Trophoblast cell (in vitro differentiated cells and primary cell): ENCODE data around the gene TSPAN33.

Experiments
- DNase-seq, 2 donors: peaks; one replicate each; pipeline ENCODE4 v3.0.0-alpha.2; 2016
- H2AFZ ChIP-seq: 2 replicates; pipeline ENCODE4 v1.6.1; 2013; ENCODE audit warnings: low read length, moderate library complexity, mild to moderate bottlenecking; ENCODE audit not compliant: insufficient read depth, poor library complexity
- H2AK5ac ChIP-seq: 2 replicates; pipeline ENCODE4 v1.6.1; 2013; ENCODE audit warnings: mild to moderate bottlenecking, low read length
- H2BK120ac ChIP-seq: 2 replicates; pipeline ENCODE4 v1.6.1; 2013; ENCODE audit warnings: low read length, mild to moderate bottlenecking, moderate library complexity; ENCODE audit not compliant: insufficient read depth, poor library complexity
- H2BK12ac ChIP-seq: 2 replicates; pipeline ENCODE4 v1.6.1; 2013; ENCODE audit warnings: mild to moderate bottlenecking, low read length, moderate library complexity
- H2BK5ac ChIP-seq: 2 replicates; pipeline ENCODE4 v1.6.1; 2013; ENCODE audit warnings: low read length, low read depth, moderate library complexity, mild to moderate bottlenecking; ENCODE audit not compliant: poor library complexity
- H3K14ac ChIP-seq: 2 replicates; pipeline ENCODE4 v1.6.1; 2013; ENCODE audit warnings: mild to moderate bottlenecking, low read length
- H3K18ac ChIP-seq: 2 replicates; pipeline ENCODE4 v1.6.1; 2013; ENCODE audit warnings: mild to moderate bottlenecking, low read length
- H3K23ac ChIP-seq: 2 replicates; pipeline ENCODE4 v1.6.1; 2013; ENCODE audit warnings: low read length
- H3K27ac ChIP-seq: 2 replicates; pipeline ENCODE4 v1.5.1; 2013; ENCODE audit warnings: low read depth, mild to moderate bottlenecking, inconsistent platforms, low read length, moderate library complexity
- H3K27me3 ChIP-seq: 2 replicates; pipeline ENCODE4 v1.6.1; 2013; ENCODE audit warnings: inconsistent platforms, mild to moderate bottlenecking, low read length, moderate library complexity; ENCODE audit not compliant: insufficient read depth
- H3K36me3 ChIP-seq, 2 experiments: 1 replicate in 1 of 2; 2 replicates in 1 of 2; pipeline ENCODE4 v1.6.1; 2013; ENCODE audit warnings: low read length in 2 of 2, mild to moderate bottlenecking in 2 of 2, moderate library complexity in 1 of 2; ENCODE audit not compliant: insufficient read depth in 2 of 2, control insufficient read depth in 1 of 2
- H3K4ac ChIP-seq: 2 replicates; pipeline ENCODE4 v1.6.1; 2013; ENCODE audit warnings: low read depth, mild to moderate bottlenecking, low read length, moderate library complexity
- H3K4me1 ChIP-seq, 2 experiments: 1 replicate in 1 of 2; 2 replicates in 1 of 2; pipeline ENCODE4 v1.6.1; 2013; ENCODE audit warnings: low read length in 2 of 2, mild to moderate bottlenecking in 2 of 2, moderate library complexity in 1 of 2; ENCODE audit not compliant: insufficient read depth in 2 of 2, control insufficient read depth in 1 of 2
- H3K4me2 ChIP-seq: 2 replicates; pipeline ENCODE4 v1.6.1; 2013; ENCODE audit warnings: inconsistent platforms, mild to moderate bottlenecking, low read length, moderate library complexity
- H3K4me3 ChIP-seq: 2 replicates; pipeline ENCODE4 v1.5.1; 2013; ENCODE audit warnings: mild to moderate bottlenecking, low read depth, low read length, inconsistent platforms
- H3K79me1 ChIP-seq: one replicate; pipeline ENCODE4 v1.6.1; 2013; ENCODE audit warnings: low read length
- H3K79me2 ChIP-seq: 2 replicates; pipeline ENCODE4 v1.6.1; 2013; ENCODE audit warnings: low read length, mild to moderate bottlenecking; ENCODE audit not compliant: control insufficient read depth, insufficient read depth, poor library complexity
- H3K9ac ChIP-seq: 2 replicates; pipeline ENCODE4 v1.6.1; 2013; ENCODE audit warnings: mild to moderate bottlenecking, low read length
- H3K9me3 ChIP-seq: 2 replicates; pipeline ENCODE4 v1.6.1; 2013; ENCODE audit warnings: low read depth, mild to moderate bottlenecking, control low read depth, inconsistent platforms, low read length; ENCODE audit not compliant: insufficient read depth
- H4K12ac ChIP-seq: 2 replicates; pipeline ENCODE4 v1.6.1; 2013; ENCODE audit warnings: low read depth, mild to moderate bottlenecking, low read length, moderate library complexity
- H4K8ac ChIP-seq: 2 replicates; pipeline ENCODE4 v1.6.1; 2013; ENCODE audit warnings: low read depth, mild to moderate bottlenecking, low read length, moderate library complexity
- H4K91ac ChIP-seq: one replicate; pipeline ENCODE4 v1.6.1; 2013; ENCODE audit warnings: low read depth, mild to moderate bottlenecking, low read length, moderate library complexity
- WGBS: extraction: QIAGEN DNeasy Blood & Tissue Kit; methylation state at CpG from one replicate; pipeline ENCODE4 v1.1.7; 2013; ENCODE audit warnings: missing lambda C conversion rate; ENCODE audit not compliant: insufficient read length, insufficient coverage; ENCODE audit errors: extremely low coverage; 5-methylcytosine and 5-hydroxymethylcytosine counted together

Gene TSPAN33

GRCh38 chr7:129136887-129137642 lies 7.4 kb upstream of the TSPAN33 start:
- Histone ChIP-seq H3K4ac (no peak overlapping the region), H3K9ac (no peak overlapping the region), H3K79me2 (no peaks in the 10 kb centered on the region), H3K36me3 (no peaks in the 10 kb centered on the region), H4K91ac (no peak overlapping the region), H3K4me1 (no peaks in the 10 kb centered on the region), H2BK120ac (no peak overlapping the region), H4K12ac (no peak overlapping the region), H3K18ac (no peak overlapping the region), H3K23ac (no peak overlapping the region), H3K4me2 (no peak overlapping the region), H3K79me1 (no peaks in the 10 kb centered on the region), H3K27me3 (no peaks in the 10 kb centered on the region), H3K14ac (no peak overlapping the region), H3K27ac (no peak overlapping the region), H2AFZ (no peak overlapping the region), H2BK5ac (no peak overlapping the region), H3K9me3 (no peaks in the 10 kb centered on the region), H3K4me3 (no peak overlapping the region), H4K8ac (no peak overlapping the region), H2AK5ac (no peak overlapping the region), H2BK12ac (no peak overlapping the region)
- no peak for DNase-seq
- no CpG with 5 or more reads among the region's 3 CpGs for WGBS

GRCh38 chr7:129143724-129144094 lies 798 bp upstream of the TSPAN33 start:
- no peaks in the 10 kb centered on the region for H3K27me3 ChIP-seq
- H3K79me2 ChIP-seq: no peaks in the 10 kb centered on the region
- no peak overlapping the region for H2BK12ac ChIP-seq
- no peaks in the 10 kb centered on the region for H3K36me3 ChIP-seq
- H3K23ac ChIP-seq: no peak overlapping the region
- no peak overlapping the region for H2BK120ac ChIP-seq
- no peak overlapping the region for H3K9ac ChIP-seq
- peaks cover 7% of the 10 kb centered on the region in 2 experiments for H3K4me1 ChIP-seq
- no peak overlapping the region for H3K4me2 ChIP-seq
- no peak overlapping the region for H3K4me3 ChIP-seq
- H4K91ac ChIP-seq: no peak overlapping the region
- no peaks in the 10 kb centered on the region for H3K9me3 ChIP-seq
- no peak overlapping the region for H4K8ac ChIP-seq
- H3K18ac ChIP-seq: no peak overlapping the region
- DNase-seq: no peak
- 100% methylated on average over 2 of the region's 10 CpGs for WGBS
- no peak overlapping the region for H3K4ac ChIP-seq
- H2AFZ ChIP-seq: no peak overlapping the region
- H3K79me1 ChIP-seq: no peaks in the 10 kb centered on the region
- H3K27ac ChIP-seq: no peak overlapping the region
- H4K12ac ChIP-seq: no peak overlapping the region
- H3K14ac ChIP-seq: no peak overlapping the region
- no peak overlapping the region for H2AK5ac ChIP-seq
- no peak overlapping the region for H2BK5ac ChIP-seq

- H3K23ac ChIP-seq: no peak overlapping the region
- DNase-seq: no peak
- no peak overlapping the region for H2BK5ac ChIP-seq
- peak overlapping the region; percentile 66 for H3K4me2 ChIP-seq
- no peak overlapping the region for H4K12ac ChIP-seq
- H2AFZ ChIP-seq: peak overlapping the region; percentile 15
- H2BK12ac ChIP-seq: no peak overlapping the region
- H2AK5ac ChIP-seq: no peak overlapping the region
- no peaks in the 10 kb centered on the region for H3K36me3 ChIP-seq
- H3K79me2 ChIP-seq: no peaks in the 10 kb centered on the region
- no peak overlapping the region for H2BK120ac ChIP-seq
- H4K91ac ChIP-seq: no peak overlapping the region
- H3K79me1 ChIP-seq: no peaks in the 10 kb centered on the region
- no peak overlapping the region for H3K14ac ChIP-seq
- no peak overlapping the region for H4K8ac ChIP-seq
- no CpG with 5 or more reads among the region's 58 CpGs for WGBS
- H3K27ac ChIP-seq: no peak overlapping the region
- H3K4me3 ChIP-seq: peak overlapping the region; percentile 51
- no peak overlapping the region for H3K4ac ChIP-seq
- no peak overlapping the region for H3K9ac ChIP-seq
- no peak overlapping the region for H3K18ac ChIP-seq
- peaks cover 7% of the 10 kb centered on the region in 2 experiments for H3K4me1 ChIP-seq
- H3K27me3 ChIP-seq: no peaks in the 10 kb centered on the region
- H3K9me3 ChIP-seq: no peaks in the 10 kb centered on the region
These were observed 544 bp downstream of the TSPAN33 start for GRCh38 chr7:129144834-129145668.

GRCh38 chr7:129146237-129146979 lies 1.9 kb downstream of the TSPAN33 start:
- no peak overlapping the region for H2AFZ ChIP-seq
- no peak overlapping the region for H3K9ac ChIP-seq
- H3K4me2 ChIP-seq: no peak overlapping the region
- peaks cover 7% of the 10 kb centered on the region in 2 experiments for H3K4me1 ChIP-seq
- no peaks in the 10 kb centered on the region for H3K27me3 ChIP-seq
- H2BK120ac ChIP-seq: no peak overlapping the region
- H4K91ac ChIP-seq: no peak overlapping the region
- H2BK12ac ChIP-seq: no peak overlapping the region
- H3K9me3 ChIP-seq: no peaks in the 10 kb centered on the region
- H4K12ac ChIP-seq: no peak overlapping the region
- peak in 1 of 2 donors; percentile 4 for DNase-seq
- H3K27ac ChIP-seq: no peak overlapping the region
- H3K23ac ChIP-seq: no peak overlapping the region
- H2BK5ac ChIP-seq: no peak overlapping the region
- no peak overlapping the region for H4K8ac ChIP-seq
- H3K4me3 ChIP-seq: no peak overlapping the region
- H2AK5ac ChIP-seq: no peak overlapping the region
- H3K14ac ChIP-seq: no peak overlapping the region
- no peak overlapping the region for H3K4ac ChIP-seq
- WGBS: no CpG with 5 or more reads among the region's 8 CpGs
- H3K79me2 ChIP-seq: no peaks in the 10 kb centered on the region
- no peak overlapping the region for H3K18ac ChIP-seq
- H3K79me1 ChIP-seq: no peaks in the 10 kb centered on the region
- H3K36me3 ChIP-seq: no peaks in the 10 kb centered on the region
